Astrocyte (in vitro differentiated cells and primary cell): Measurements from ENCODE around the gene PTPRC. TPM values are rescaled to one million over a fixed set of nuclear protein-coding genes. Genes with fewer than 3 reads are reported as not detected.

Source experiments
- DNase-seq: peaks from one replicate; pipeline ENCODE4 v3.0.0-alpha.2; 2010; ENCODE audit warnings: low read depth
- FAIRE-seq: peaks from 2 replicates; lab custom pipeline; 2011; peaks lifted over from hg19 to GRCh38; lab: Jason Lieb, UNC
- H2AFZ ChIP-seq: 2 replicates; pipeline ENCODE4 v1.6.0; 2012; ENCODE audit warnings: low read depth, low read length, inconsistent platforms
- H3K27ac ChIP-seq: 2 replicates; pipeline ENCODE4 v1.5.1; 2011; ENCODE audit warnings: low read depth, low read length, inconsistent platforms
- H3K27me3 ChIP-seq: 2 replicates; pipeline ENCODE4 v1.6.0; 2011; ENCODE audit warnings: low read length, inconsistent platforms; ENCODE audit not compliant: insufficient read depth
- H3K36me3 ChIP-seq: 2 replicates; pipeline ENCODE4 v1.5.1; 2011; ENCODE audit warnings: low read length, inconsistent platforms; ENCODE audit not compliant: insufficient read depth
- H3K4me1 ChIP-seq: 2 replicates; pipeline ENCODE4 v1.5.1; 2011; ENCODE audit warnings: low read length, inconsistent platforms; ENCODE audit not compliant: insufficient read depth
- H3K4me2 ChIP-seq: 2 replicates; pipeline ENCODE4 v1.6.0; 2012; ENCODE audit warnings: low read length, inconsistent platforms
- H3K4me3 ChIP-seq: 2 replicates; pipeline ENCODE4 v1.5.1; 2011; ENCODE audit warnings: low read depth, mild to moderate bottlenecking, low read length, inconsistent platforms; ENCODE audit not compliant: insufficient read depth
- H3K79me2 ChIP-seq: 2 replicates; pipeline ENCODE4 v1.6.0; 2012; ENCODE audit warnings: mild to moderate bottlenecking, low read length, inconsistent platforms; ENCODE audit not compliant: insufficient read depth
- H3K9ac ChIP-seq: 2 replicates; pipeline ENCODE4 v1.6.0; 2012; ENCODE audit warnings: mild to moderate bottlenecking, low read length, inconsistent platforms
- H3K9me3 ChIP-seq: 2 replicates; pipeline ENCODE4 v1.5.1; 2012; ENCODE audit warnings: low read depth, mild to moderate bottlenecking, low read length, inconsistent platforms; ENCODE audit not compliant: insufficient read depth
- H4K20me1 ChIP-seq: 2 replicates; pipeline ENCODE4 v1.6.0; 2012; ENCODE audit warnings: low read length, inconsistent platforms; ENCODE audit not compliant: insufficient read depth
- H3K27ac Mint-ChIP-seq: one replicate; pipeline ENCODE4 v1.8.0; 2021; ENCODE audit warnings: mild to moderate bottlenecking, mixed read lengths; ENCODE audit not compliant: unreplicated experiment
- H3K27me3 Mint-ChIP-seq: one replicate; pipeline ENCODE4 v1.8.0; 2021; ENCODE audit warnings: low read depth, mixed read lengths; ENCODE audit not compliant: unreplicated experiment
- H3K36me3 Mint-ChIP-seq: one replicate; pipeline ENCODE4 v1.8.0; 2021; ENCODE audit warnings: low read depth, mixed read lengths; ENCODE audit not compliant: unreplicated experiment
- H3K4me1 Mint-ChIP-seq: one replicate; pipeline ENCODE4 v1.8.0; 2021; ENCODE audit warnings: low read depth, mixed read lengths; ENCODE audit not compliant: unreplicated experiment
- H3K4me3 Mint-ChIP-seq: one replicate; pipeline ENCODE4 v1.8.0; 2021; ENCODE audit warnings: mild to moderate bottlenecking, moderate library complexity, mixed read lengths; ENCODE audit not compliant: unreplicated experiment
- H3K9me3 Mint-ChIP-seq: one replicate; pipeline ENCODE4 v1.8.0; 2021; ENCODE audit warnings: mild to moderate bottlenecking, mixed read lengths; ENCODE audit not compliant: unreplicated experiment
- EZH2 ChIP-seq: IDR thresholded peaks from 2 replicates; pipeline ENCODE4 v1.6.1; 2012; ENCODE audit warnings: mild to moderate bottlenecking, low read length, inconsistent platforms; ENCODE audit not compliant: insufficient read depth
- total RNA-seq: library from RNA; stranded (reverse); gene quantifications from 2 replicates; pipeline ENCODE4 v1.2.1, GENCODE V29; 2021
- TF ChIP-seq, protein P1 (sequence below): IDR thresholded peaks from 2 replicates; pipeline ENCODE4 v1.5.1; 2011; ENCODE audit warnings: low read depth, mild to moderate bottlenecking, inconsistent platforms, low read length, moderate library complexity; ENCODE audit not compliant: insufficient read depth

The PTPRC gene
- total RNA-seq, 1 donor from 2014 or later = 0.20 TPM

DNA sequence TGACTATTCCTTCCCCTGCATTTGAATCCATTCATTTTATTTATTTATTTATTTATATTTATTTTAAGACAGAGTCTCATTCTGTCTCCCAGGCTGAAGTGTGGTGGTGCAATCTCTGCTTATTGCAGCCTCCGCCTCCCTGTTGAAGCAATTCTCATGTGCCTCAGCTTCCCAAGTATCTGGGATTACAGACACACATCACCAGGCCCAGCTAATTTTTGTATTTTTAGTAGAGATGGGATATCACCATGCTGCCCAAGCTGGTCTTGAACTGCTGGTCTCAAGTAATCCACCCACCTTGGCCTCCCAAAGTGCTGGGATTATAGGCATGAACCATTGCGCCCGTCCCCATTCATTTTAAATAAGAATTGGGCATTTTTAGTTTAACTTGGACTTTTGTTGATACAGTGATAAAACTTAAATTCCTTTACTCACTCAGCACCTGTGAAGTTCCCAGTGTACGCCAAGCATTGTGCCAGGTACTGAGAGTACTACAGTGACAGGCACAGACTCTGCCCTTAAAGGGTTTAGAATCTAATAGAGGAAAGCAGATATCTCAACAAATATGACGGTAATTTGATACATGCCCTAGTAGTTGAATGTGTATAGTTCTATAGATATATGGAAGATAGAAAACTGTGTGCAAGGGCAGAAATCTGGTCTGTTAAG, 90.5 kb downstream of the PTPRC start:
- FAIRE-seq = no peak
- no peak overlapping the region for H3K4me3 Mint-ChIP-seq

DNA sequence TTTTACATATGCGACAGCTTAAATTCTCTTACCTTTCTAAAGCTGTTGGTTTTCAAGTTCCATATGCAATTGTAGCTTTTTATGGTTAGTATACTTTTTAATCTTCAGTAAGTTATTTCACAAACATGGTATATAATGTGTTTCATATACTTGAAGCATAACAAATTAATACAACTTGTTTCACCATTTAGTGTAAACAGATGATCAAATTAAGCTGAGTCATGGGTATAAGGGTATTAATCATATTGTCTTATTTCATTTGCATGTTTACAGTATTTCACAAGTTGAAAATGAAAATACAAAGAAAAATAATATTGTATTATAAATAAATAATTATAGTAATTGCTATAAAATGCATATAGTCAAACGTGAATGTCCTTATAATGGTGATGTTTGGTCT, 92.1 kb downstream of the PTPRC start:
- no peaks in the 10 kb centered on the region for H3K27me3 Mint-ChIP-seq
- no peak for TF ChIP-seq EZH2
- TF ChIP-seq, protein P1, sequence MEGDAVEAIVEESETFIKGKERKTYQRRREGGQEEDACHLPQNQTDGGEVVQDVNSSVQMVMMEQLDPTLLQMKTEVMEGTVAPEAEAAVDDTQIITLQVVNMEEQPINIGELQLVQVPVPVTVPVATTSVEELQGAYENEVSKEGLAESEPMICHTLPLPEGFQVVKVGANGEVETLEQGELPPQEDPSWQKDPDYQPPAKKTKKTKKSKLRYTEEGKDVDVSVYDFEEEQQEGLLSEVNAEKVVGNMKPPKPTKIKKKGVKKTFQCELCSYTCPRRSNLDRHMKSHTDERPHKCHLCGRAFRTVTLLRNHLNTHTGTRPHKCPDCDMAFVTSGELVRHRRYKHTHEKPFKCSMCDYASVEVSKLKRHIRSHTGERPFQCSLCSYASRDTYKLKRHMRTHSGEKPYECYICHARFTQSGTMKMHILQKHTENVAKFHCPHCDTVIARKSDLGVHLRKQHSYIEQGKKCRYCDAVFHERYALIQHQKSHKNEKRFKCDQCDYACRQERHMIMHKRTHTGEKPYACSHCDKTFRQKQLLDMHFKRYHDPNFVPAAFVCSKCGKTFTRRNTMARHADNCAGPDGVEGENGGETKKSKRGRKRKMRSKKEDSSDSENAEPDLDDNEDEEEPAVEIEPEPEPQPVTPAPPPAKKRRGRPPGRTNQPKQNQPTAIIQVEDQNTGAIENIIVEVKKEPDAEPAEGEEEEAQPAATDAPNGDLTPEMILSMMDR = no peak
- Histone ChIP-seq H3K9ac (no peak overlapping the region), H3K27me3 (no peaks in the 10 kb centered on the region), H3K4me3 (no peak overlapping the region), H3K79me2 (no peaks in the 10 kb centered on the region), H3K4me2 (no peak overlapping the region), H3K4me1 (peaks cover 4% of the 10 kb centered on the region), H3K9me3 (no peaks in the 10 kb centered on the region), H2AFZ (no peak overlapping the region), H4K20me1 (no peaks in the 10 kb centered on the region), H3K27ac (no peak overlapping the region), H3K36me3 (no peaks in the 10 kb centered on the region)
- H3K27ac Mint-ChIP-seq = no peak overlapping the region
- no peak for DNase-seq
- FAIRE-seq = no peak
- H3K9me3 Mint-ChIP-seq = no peaks in the 10 kb centered on the region
- H3K4me3 Mint-ChIP-seq = no peak overlapping the region
- no peaks in the 10 kb centered on the region for H3K36me3 Mint-ChIP-seq
- H3K4me1 Mint-ChIP-seq = peaks cover 7% of the 10 kb centered on the region

More for the DNA sequence above, 90.5 kb downstream of the PTPRC start:
- Histone ChIP-seq H3K27me3 (no peaks in the 10 kb centered on the region), H2AFZ (no peak overlapping the region), H3K9ac (no peak overlapping the region), H3K4me3 (no peak overlapping the region), H4K20me1 (no peaks in the 10 kb centered on the region), H3K4me2 (no peak overlapping the region), H3K4me1 (no peaks in the 10 kb centered on the region), H3K36me3 (no peaks in the 10 kb centered on the region), H3K9me3 (no peaks in the 10 kb centered on the region), H3K79me2 (no peaks in the 10 kb centered on the region), H3K27ac (no peak overlapping the region)
- Mint-ChIP-seq H3K27ac (peak overlapping the region; percentile 34), H3K36me3 (no peaks in the 10 kb centered on the region), H3K27me3 (no peaks in the 10 kb centered on the region), H3K9me3 (no peaks in the 10 kb centered on the region), H3K4me1 (peaks cover 4% of the 10 kb centered on the region)
- no peak for DNase-seq
- TF ChIP-seq EZH2 = no peak
- TF ChIP-seq, protein P1 = no peak

DNA sequence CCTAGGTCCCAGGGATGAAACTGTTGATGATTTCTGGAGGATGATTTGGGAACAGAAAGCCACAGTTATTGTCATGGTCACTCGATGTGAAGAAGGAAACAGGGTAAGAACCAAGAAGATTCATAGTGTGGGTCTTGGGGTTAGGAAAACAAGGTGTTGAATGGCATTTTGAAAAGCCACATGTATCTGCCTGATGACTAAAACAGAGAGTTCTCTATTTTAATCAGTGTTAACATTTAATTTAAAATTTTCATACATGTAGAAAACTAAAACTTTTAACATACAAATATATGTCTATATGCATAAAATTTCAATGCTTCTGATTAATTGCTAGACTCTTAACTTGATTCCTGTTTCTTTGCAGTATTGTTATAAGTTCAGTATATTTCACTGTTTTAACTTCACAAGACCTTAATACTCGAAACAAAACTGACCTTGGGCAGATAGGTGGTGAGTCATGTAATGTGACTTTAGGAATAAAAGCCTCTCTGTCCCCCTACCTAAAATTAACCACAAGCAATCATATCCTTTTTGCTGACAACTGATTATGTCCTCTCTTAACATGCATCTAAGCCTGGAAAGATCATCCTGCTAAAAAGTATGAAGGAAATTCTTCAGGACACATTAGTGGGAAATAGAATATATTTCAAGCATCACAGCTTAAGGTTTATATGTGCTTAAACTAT, 95.6 kb downstream of the PTPRC start:
- no peak overlapping the region for H3K27ac Mint-ChIP-seq
- peak; percentile 76 for FAIRE-seq
- no peak for DNase-seq
- H3K4me1 Mint-ChIP-seq = peaks cover 5% of the 10 kb centered on the region
- Histone ChIP-seq H3K4me2 (no peak overlapping the region), H3K27ac (no peak overlapping the region), H3K9me3 (no peaks in the 10 kb centered on the region), H2AFZ (no peak overlapping the region), H3K4me3 (no peak overlapping the region), H4K20me1 (no peaks in the 10 kb centered on the region), H3K79me2 (no peaks in the 10 kb centered on the region), H3K4me1 (peaks cover 4% of the 10 kb centered on the region), H3K9ac (no peak overlapping the region), H3K36me3 (no peaks in the 10 kb centered on the region), H3K27me3 (no peaks in the 10 kb centered on the region)
- H3K4me3 Mint-ChIP-seq = no peak overlapping the region
- H3K27me3 Mint-ChIP-seq = no peaks in the 10 kb centered on the region
- no peaks in the 10 kb centered on the region for H3K36me3 Mint-ChIP-seq
- no peak for TF ChIP-seq EZH2
- TF ChIP-seq, protein P1 = no peak
- peaks cover 2% of the 10 kb centered on the region for H3K9me3 Mint-ChIP-seq
